HG03135 (cell line): Measurements from ENCODE around the gene ALDH1A3.
A peak's percentile ranks its signal among the peaks of the same experiment; 100 is the strongest.

ENCODE experiments used
- ATAC-seq: cut with Tn5 transposase; IDR thresholded peaks from one replicate; pipeline ENCODE4 v1.9.1; 2021; ENCODE audit warnings: mild to moderate bottlenecking, moderate library complexity; ENCODE audit not compliant: unreplicated experiment

Gene ALDH1A3

GRCh38 chr15:100900795-100901169 lies 21.2 kb downstream of the ALDH1A3 start:
- ATAC-seq, result no peak

DNA sequence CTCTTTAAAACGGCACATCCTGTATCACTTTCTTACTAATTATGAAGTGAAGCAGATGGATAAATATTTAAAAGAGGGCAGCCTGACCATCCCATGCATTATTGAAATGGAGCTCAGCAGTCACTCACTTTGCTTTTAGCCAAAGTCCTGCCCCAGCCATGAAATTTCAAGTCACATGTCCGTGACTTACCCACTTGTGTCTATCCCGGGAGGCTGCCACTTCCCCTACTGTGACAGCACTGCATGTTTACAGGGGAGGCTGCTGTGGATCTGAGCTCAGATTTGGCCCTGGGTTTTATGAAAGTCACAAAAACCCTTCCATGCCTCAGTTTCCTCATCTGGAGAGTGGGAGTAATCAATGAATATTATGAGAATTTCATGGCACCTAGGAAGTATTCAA lies 21.7 kb downstream of the ALDH1A3 start:
- ATAC-seq, result no peak

DNA sequence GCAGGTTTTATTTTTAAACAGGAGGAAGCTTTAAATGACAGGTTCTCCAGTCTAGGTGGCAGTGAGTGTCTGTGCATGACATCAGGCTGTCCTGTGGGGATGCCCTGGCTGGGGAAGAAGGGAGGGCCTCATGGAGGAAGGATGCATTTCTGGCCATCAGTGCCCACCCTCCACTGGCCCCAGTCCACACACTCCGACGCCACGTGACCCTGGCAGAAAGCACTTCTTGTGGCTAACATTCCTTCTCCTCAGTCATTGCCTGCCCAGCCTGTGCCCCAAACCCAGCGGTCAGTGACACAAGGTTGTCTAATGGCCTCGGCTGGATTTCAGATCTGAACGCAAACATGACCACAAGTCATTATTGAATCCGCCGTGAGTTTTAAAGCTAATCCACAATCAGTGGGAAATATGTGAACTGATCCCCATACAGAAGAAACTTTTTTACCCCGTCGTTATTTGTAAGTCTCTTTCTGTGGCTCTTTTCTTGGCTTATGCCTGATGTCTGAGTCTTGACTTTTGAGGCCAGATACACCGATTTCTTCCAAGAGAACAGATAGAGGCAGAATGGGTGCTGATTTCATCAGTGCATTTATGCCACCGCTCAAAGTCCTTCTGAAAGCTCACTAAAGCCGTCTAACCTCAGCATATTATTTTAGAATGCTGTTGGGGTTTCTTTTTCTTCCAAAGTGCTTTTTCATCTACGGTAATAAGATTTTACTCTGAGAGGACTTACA lies 22.2 kb downstream of the ALDH1A3 start:
- no peak for ATAC-seq

DNA sequence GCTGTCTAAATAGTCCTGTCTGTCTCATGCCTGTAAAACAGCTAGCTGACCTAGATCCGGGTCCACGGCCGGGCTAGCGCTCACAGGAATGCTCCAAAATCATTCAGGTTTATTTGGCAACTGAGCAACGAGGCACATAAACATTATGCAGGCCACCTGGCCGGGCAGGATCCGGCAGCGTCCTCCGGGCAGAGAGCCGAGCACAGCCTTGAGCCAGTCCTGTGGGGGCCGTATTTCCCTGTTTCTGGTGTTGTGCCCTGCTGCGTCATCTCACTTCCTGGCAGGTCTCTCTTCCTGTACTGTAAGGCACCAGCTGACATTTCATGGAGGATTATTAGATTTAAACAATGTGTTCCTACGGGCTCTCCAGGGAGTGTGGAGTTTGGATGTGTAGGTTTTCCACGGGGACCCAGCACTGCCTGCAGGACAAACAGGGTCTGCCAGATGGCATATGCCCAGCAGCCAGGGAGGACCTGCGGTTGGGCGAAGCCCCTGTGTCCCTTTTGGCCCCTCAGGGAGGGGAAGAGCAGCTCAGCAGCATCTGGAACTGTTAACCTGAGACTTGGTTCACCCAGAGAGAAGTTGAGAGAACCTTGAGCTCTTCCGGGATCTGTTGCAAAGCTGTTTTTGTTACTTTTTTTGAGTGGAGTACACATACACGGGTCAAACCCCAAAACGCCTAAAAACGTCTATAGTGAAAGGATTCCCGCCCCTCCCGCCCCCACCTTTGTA lies 23.0 kb downstream of the ALDH1A3 start:
- no peak for ATAC-seq

GRCh38 chr15:100903168-100903554 lies 23.5 kb downstream of the ALDH1A3 start:
- ATAC-seq, result no peak

DNA sequence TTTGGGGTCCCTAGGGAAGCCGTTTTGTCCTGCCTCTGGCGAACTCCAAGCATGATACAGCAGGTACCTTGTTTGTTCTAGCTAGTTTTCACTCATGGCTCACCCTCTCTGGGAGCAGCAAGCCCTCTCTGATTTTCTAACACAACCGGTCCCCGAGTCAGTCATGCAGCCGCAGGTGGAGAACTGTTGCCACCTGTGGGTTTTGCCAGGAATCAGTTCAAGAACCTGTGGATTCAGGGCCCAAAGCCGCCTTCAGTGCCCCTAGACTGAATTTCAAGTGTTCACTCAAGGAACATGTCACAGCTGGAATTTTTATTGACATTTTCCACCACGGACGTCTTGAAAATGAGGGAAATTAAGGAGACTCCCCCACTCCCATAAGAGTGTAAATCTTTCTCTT lies 26.2 kb downstream of the ALDH1A3 start:
- no peak for ATAC-seq

GRCh38 chr15:100908466-100908865 lies 28.8 kb downstream of the ALDH1A3 start:
- ATAC-seq, result no peak

DNA sequence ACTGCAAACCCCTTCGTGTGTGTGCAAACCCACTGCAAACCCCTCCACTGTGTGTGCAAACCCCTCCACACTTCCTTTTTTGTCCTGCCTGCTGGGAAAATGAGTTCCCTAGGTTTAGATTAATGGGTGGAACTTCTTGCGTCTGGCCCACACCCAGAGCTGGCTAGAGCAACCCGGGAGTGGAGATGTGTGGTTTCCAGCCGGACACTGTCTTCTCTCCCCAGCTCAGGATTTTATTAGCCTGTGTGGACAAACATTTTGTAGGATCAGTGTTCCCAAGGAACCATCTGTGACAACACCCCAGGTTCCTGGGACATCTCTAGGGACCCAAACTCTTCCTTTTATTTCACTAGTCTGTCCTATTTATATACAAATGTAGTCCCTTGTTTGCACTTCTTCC lies 29.9 kb downstream of the ALDH1A3 start:
- no peak for ATAC-seq

- ATAC-seq, result no peak
Observed at GRCh38 chr15:100909989-100910955, 30.6 kb downstream of the ALDH1A3 start.

DNA sequence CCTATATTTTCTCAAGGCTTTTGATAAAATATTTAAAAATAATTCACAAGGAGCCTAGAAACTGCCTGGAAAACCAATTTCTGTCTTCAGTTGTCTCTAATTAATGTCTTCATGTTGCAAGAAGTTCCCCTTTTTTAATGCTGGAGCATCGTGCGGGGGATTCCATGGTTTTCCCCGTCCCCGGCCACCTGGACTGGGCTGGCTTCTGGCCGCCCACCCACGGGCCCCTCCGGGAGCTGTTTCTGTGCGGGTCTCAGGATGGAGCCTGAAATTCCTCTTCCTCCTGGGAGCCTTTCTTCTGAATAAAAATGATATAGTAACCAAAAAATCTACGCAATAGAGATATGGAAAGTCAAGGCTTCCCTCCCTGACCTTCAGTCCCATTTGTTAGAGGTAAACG lies 31.5 kb downstream of the ALDH1A3 start:
- ATAC-seq, result no peak

GRCh38 chr15:100913961-100914360 lies 34.3 kb downstream of the ALDH1A3 start:
- ATAC-seq, result no peak

- no peak for ATAC-seq
Observed at GRCh38 chr15:100914876-100915275, 35.2 kb downstream of the ALDH1A3 start.

GRCh38 chr15:100918034-100918689 lies 38.5 kb downstream of the ALDH1A3 start:
- peak; percentile 70 for ATAC-seq

DNA sequence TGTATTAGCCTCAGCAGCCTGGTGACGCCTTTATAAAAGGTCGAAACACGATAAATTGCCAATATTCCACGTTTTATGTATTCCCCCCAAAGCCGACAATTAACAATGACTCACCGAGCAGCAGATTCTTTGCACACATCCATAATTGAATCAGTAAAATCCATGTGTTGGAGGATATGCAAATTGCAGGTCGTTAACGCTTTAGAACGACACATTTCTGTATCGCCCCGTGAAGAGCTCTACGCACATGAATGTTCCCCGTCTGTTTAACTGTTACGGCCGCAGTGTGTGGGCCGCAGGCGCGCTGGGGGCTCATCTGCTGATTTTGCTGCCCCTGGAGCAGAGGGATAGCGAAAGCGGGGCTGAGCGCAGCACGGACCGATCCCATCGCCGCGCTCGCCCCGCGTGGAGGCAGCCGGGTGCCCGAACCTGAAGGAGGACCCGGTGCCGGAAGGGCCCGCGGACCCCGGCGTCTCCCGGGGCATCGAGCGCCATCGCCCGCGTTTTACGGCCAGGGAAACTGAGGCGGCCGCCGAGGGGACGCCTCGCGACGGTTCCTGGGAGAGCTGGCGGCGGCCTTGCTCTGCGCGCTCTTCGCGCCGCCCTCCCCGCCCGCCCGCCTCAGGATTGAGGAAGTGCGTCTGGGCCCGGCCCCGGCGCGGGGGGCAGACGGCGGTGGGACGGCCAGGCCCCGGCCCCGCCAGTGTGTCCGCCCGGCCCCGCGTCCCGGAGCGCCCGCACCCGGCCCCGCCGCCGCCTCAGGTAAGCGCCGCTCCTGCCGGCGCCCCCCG lies 39.3 kb downstream of the ALDH1A3 start, which contains the start of gene LRRK1:
LRRK1 (plus strand) TSS at position 668 of the 791 bp plus-strand sequence. CDS start 5,276 bp downstream, outside the sequence.
- peak; percentile 28 for ATAC-seq

GRCh38 chr15:100919481-100920405 lies 40.1 kb downstream of the ALDH1A3 start:
- peak; percentile 9 for ATAC-seq

GRCh38 chr15:100920516-100921135 lies 41.0 kb downstream of the ALDH1A3 start:
- ATAC-seq, result no peak

DNA sequence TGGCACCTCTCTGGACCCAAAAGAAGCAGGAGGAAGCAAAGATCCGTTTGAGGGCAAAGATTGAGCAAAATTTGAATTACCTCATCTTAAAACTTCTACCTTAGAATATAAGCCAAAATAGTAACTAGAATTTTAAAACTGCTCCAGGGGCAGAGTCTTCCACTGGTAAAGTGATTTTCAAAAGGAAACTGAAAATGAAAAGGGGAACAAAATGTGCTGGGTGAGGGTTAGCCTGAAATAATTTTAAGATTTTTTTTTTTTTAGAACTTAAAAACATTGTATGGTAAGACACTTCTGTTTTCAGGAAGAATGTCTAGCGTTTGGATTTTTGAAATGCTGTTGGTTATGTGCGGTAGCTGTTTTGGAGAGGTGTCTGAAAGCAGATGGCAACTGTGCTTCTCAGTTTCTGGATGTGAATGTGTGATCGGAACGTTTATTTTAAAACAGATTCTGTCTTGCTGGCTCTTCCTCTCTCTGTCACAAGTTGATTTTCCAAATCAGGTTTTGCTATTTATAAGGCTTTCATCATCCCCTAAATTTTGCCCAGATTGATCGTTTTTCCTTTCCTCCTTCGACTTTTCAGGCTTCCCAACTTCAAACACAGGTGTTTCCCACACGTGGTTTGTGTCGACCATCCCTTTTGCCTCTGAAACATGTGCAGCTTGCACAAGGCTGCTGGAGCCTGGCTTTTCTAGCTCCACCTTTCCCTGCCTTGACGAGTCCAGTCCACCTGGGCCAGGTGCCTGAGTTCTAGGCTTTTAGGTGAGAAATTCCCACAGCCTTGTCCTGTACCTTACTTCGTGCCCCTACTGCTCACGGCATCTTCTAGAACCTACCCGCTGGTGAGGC lies 42.8 kb downstream of the ALDH1A3 start:
- ATAC-seq, result no peak
